ENCODE measurements around the gene GTF2A1L. TPM values are rescaled to one million over a fixed set of nuclear protein-coding genes. Genes with fewer than 3 reads are reported as not detected.

The GTF2A1L gene
- under 1 TPM in 1 of 4 donors, not detected in 3; 0.96 TPM for total RNA-seq

- H3K4me3 ChIP-seq (ENCODE audit: low read depth, poor library complexity, severe bottlenecking) = no peak within 1 kb of the TSS
- DNase-seq (ENCODE audit: low spot score in 2 of 2) = no peak
- intact Hi-C loops (cut with DNase I; ENCODE audit: low total_unique reads) = no loop called here
- TF ChIP-seq POLR2A (IDR thresholded peaks at IDR 0.05) (no peak), CTCF (IDR thresholded peaks at IDR 0.05) (no peak)
- 84 to 93% methylated on average over 26 of the region's 26 CpGs for WGBS, 2 donors
Measured at GRCh38 chr2:48617618-48618017, at the start of gene GTF2A1L. Gene GTF2A1L (plus strand): TSS chr2:48617856. CDS start chr2:48617875, 19 bp downstream.

GRCh38 chr2:48568547-48568946, 49.1 kb upstream of the GTF2A1L start:
- TF ChIP-seq CTCF (IDR thresholded peaks at IDR 0.05) = no peak
- no peak for TF ChIP-seq POLR2A (IDR thresholded peaks at IDR 0.05)
- no peak for DNase-seq (ENCODE audit: low spot score in 2 of 2)
- H3K4me3 ChIP-seq (ENCODE audit: low read depth, poor library complexity, severe bottlenecking) = no peak overlapping the region
- intact Hi-C loops (cut with DNase I; ENCODE audit: low total_unique reads) = no loop called here
- WGBS, 2 donors = 77 to 81% methylated on average over 4 of the region's 4 CpGs

- H3K4me3 ChIP-seq (ENCODE audit: low read depth, poor library complexity, severe bottlenecking) = no peak overlapping the region
- TF ChIP-seq POLR2A (IDR thresholded peaks at IDR 0.05) = no peak
- no peak for TF ChIP-seq CTCF (IDR thresholded peaks at IDR 0.05)
- DNase-seq (ENCODE audit: low spot score in 2 of 2) = no peak
- intact Hi-C loops (cut with DNase I; ENCODE audit: low total_unique reads) = no loop called here
Measured at GRCh38 chr2:48569433-48569832, 48.2 kb upstream of the GTF2A1L start.

GRCh38 chr2:48572816-48573215, 44.8 kb upstream of the GTF2A1L start:
- H3K4me3 ChIP-seq (ENCODE audit: low read depth, poor library complexity, severe bottlenecking) = no peak overlapping the region
- intact Hi-C loops (cut with DNase I; ENCODE audit: low total_unique reads) = no loop called here
- WGBS, 2 donors = 60 to 69% methylated on average over 5 of the region's 5 CpGs
- DNase-seq (ENCODE audit: low spot score in 2 of 2) = no peak
- TF ChIP-seq CTCF (IDR thresholded peaks at IDR 0.05) (no peak), POLR2A (IDR thresholded peaks at IDR 0.05) (no peak)

- whole genome bisulfite sequencing, 2 donors = 79 to 83% methylated on average over 9 of the region's 9 CpGs
- no peak for TF ChIP-seq POLR2A (IDR thresholded peaks at IDR 0.05)
- no peak for TF ChIP-seq CTCF (IDR thresholded peaks at IDR 0.05)
- DNase-seq (ENCODE audit: low spot score in 2 of 2) = no peak
Measured at GRCh38 chr2:48574353-48575287, 43.0 kb upstream of the GTF2A1L start.

More at GRCh38 chr2:48574353-48575287, 43.0 kb upstream of the GTF2A1L start:
- no peak overlapping the region for H3K4me3 ChIP-seq (ENCODE audit: low read depth, poor library complexity, severe bottlenecking)
- intact Hi-C loops (cut with DNase I; ENCODE audit: low total_unique reads) = no loop called here
